HG02588 (cell line): ENCODE measurements around the gene RERG.

Source experiments
- ATAC-seq: cut with Tn5 transposase; IDR thresholded peaks from one replicate; pipeline ENCODE4 v1.9.1; 2021; ENCODE audit warnings: mild to moderate bottlenecking, moderate library complexity; ENCODE audit not compliant: unreplicated experiment

The RERG gene

GRCh38 chr12:15220451-15220850 is 766 bp downstream of the RERG start:
- no peak for ATAC-seq

- ATAC-seq: no peak
Measured at GRCh38 chr12:15218794-15219193, 2.4 kb downstream of the RERG start.

GRCh38 chr12:15216036-15216889 is 5.0 kb downstream of the RERG start:
- ATAC-seq: no peak

- ATAC-seq: no peak
Measured at GRCh38 chr12:15214851-15215601, 6.2 kb downstream of the RERG start.

- ATAC-seq: no peak
Measured at GRCh38 chr12:15212930-15213329, 8.3 kb downstream of the RERG start.

- no peak for ATAC-seq
Measured at GRCh38 chr12:15209782-15210181, 11.4 kb downstream of the RERG start.

- no peak for ATAC-seq
Measured at GRCh38 chr12:15208871-15209656, 12.2 kb downstream of the RERG start.

GRCh38 chr12:15208140-15208539 is 13.1 kb downstream of the RERG start:
- no peak for ATAC-seq

GRCh38 chr12:15206831-15207389 is 14.3 kb downstream of the RERG start:
- ATAC-seq: no peak

- no peak for ATAC-seq
Measured at GRCh38 chr12:15206338-15206737, 14.9 kb downstream of the RERG start.

- ATAC-seq: no peak
Measured at GRCh38 chr12:15205341-15206010, 15.7 kb downstream of the RERG start.

GRCh38 chr12:15201456-15201855 is 19.8 kb downstream of the RERG start:
- ATAC-seq: no peak

GRCh38 chr12:15201056-15201455 is 20.2 kb downstream of the RERG start:
- ATAC-seq: no peak

- no peak for ATAC-seq
Measured at GRCh38 chr12:15200641-15201040, 20.6 kb downstream of the RERG start.

GRCh38 chr12:15199930-15200329 is 21.3 kb downstream of the RERG start:
- ATAC-seq: no peak

- ATAC-seq: no peak
Measured at GRCh38 chr12:15196678-15197505, 24.3 kb downstream of the RERG start.

GRCh38 chr12:15196221-15196620 is 25.0 kb downstream of the RERG start:
- no peak for ATAC-seq

GRCh38 chr12:15194456-15195368 is 26.5 kb downstream of the RERG start:
- no peak for ATAC-seq

GRCh38 chr12:15193946-15194345 is 27.3 kb downstream of the RERG start:
- no peak for ATAC-seq
